ENCODE results near the gene CSKMT.
"Not testable (repeated sequence)": the region's sequence is repeated elsewhere in the genome, so short reads cannot be mapped to it uniquely, and the experiment has no call there.

Gene CSKMT

GRCh38 chr11:62645671-62645945 is 19.5 kb upstream of the CSKMT start:
- DNase-seq (ENCODE audit: insufficient read length, low spot score) (no peak), FAIRE-seq (peak; percentile 28)
- no peak for TF ChIP-seq POLR2A (IDR thresholded peaks at IDR 0.05; ENCODE audit: low read depth, low read length)

DNA sequence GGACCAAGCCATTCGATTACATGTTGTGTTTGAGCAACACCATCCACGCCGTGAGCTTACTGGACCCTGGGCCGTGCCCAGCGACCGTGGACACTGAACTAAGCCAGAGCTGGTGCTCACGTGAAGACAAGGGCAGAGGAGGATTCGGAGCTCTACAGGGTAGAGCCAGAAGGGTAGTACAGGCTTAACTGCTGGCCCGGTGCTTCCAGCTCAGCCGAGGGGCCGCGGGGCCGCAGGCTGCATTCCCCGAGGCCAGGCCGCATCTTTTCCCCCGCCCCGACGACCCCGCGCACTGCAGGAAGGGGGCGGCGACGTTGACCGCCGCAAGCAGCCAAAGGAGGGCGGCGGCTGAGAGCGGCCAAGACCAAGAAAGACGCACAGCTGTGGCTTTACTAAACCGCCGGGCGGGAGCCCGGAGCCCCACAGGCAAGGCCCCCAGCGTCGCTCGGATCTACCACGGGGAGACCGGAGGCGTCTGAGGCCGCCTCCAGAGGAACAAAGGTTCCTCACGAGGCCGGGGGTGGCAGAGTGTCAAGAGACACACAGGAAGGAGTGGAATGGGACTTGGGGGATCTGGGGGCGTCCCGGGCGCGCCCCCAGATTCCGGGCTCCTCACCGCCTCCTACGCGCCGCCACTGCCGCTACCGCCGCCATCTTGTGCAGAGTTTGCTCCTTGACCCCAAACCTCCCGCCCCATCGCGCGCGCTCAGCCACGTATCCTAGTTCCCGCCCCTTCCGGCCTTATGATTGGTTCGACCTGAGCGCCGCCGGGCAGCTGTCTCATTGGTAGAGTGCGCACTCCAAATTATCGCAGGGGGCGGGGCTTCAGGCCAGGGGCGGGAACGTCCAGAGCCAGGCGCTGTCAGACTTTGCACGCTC is 18.9 kb upstream of the CSKMT start, which contains the start of gene GANAB:
GANAB (minus strand) TSS at position 668 of the 879 bp plus-strand sequence; CDS start at position 654, 14 bp downstream.
- peak; percentile 100 for DNase-seq (ENCODE audit: insufficient read length, low spot score)
- FAIRE-seq = peak; percentile 94
- peak; percentile 92 for TF ChIP-seq TAF1 (IDR thresholded peaks at IDR 0.05; ENCODE audit: low read depth, low read length)
- peak; percentile 77 for TF ChIP-seq POU2F2 (IDR thresholded peaks at IDR 0.05; ENCODE audit: low read depth, low read length)
- no peak for TF ChIP-seq SPI1 (IDR thresholded peaks at IDR 0.05; ENCODE audit: low read depth, low read length)
- TF ChIP-seq POLR2AphosphoS5 (IDR thresholded peaks at IDR 0.05; ENCODE audit: low read depth, low read length) = peak; percentile 84
- TF ChIP-seq PAX5 (IDR thresholded peaks at IDR 0.05; ENCODE audit: insufficient read depth, low read length, severe bottlenecking) = peak; percentile 35
- peak; percentile 81 for TF ChIP-seq POLR2A (IDR thresholded peaks at IDR 0.05; ENCODE audit: low read depth, low read length)

DNA sequence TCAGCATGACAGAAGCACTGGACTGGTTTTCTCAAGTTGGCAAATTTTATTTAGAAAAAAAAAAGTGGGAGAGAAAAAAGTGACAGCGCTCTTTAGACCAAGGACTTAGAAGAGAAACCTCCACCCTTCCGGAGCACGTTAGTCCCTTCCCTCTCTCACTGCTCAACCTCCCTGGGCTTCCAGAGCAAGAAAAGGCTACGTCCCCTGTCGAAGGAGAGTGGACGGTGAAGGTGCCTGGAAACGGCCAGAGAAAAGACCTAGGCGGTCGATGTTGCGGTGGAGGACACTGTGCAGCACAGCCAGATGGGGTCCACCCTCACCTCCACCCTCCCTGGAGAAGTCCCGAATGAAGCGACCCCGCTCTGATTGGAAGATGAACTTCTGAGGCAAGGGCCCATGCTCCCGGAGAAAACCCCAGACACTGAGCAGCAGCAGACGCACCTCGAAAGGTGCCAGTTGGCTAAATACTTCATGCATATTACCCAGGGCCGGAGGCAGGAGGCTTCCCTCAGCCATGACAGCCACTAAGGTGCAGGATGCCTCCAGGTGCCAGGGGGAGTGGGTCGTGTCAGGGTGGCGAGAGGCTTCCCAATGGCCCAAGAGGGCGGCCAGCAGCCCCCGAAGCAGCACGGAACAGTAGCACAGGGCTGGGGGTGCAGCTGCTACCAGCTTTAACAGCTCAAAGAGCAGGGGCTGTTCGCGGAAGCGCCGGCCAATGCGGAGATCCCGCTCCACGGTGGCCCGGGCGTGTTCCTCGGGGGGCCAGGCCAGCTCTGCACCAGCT is 18.1 kb upstream of the CSKMT start:
- DNase-seq (ENCODE audit: insufficient read length, low spot score) (no peak), FAIRE-seq (no peak)
- no peak for TF ChIP-seq POLR2A (IDR thresholded peaks at IDR 0.05; ENCODE audit: low read depth, low read length)
- TF ChIP-seq TAF1 (IDR thresholded peaks at IDR 0.05; ENCODE audit: low read depth, low read length) = no peak
- TF ChIP-seq SPI1 (IDR thresholded peaks at IDR 0.05; ENCODE audit: low read depth, low read length) = no peak
- TF ChIP-seq PAX5 (IDR thresholded peaks at IDR 0.05; ENCODE audit: insufficient read depth, low read length, severe bottlenecking) = no peak
- TF ChIP-seq POU2F2 (IDR thresholded peaks at IDR 0.05; ENCODE audit: low read depth, low read length) = no peak
- no peak for TF ChIP-seq POLR2AphosphoS5 (IDR thresholded peaks at IDR 0.05; ENCODE audit: low read depth, low read length)

DNA sequence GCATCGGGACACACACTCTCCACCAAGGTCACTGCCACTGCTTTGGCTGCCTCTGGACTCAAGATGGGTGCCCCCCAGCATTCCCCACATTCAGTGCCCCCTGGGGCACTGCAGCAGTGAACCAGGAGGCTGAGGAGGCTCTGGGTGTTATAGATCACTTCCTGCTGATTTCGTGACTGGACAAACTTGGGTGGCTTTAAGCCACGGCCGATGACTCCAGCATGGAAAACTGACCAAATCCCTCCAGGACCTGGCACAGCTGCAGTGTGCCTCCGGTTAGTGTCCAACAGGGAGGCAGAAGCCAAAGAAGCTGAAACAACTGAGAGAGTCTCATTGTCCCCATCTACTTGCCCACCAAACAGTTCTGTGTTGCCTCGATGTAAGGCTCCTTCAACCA is 17.5 kb upstream of the CSKMT start:
- no peak for DNase-seq (ENCODE audit: insufficient read length, low spot score)
- TF ChIP-seq POLR2A (IDR thresholded peaks at IDR 0.05; ENCODE audit: low read depth, low read length) = peak; percentile 46; the same call in 1 of the 2 replicates
- no peak for TF ChIP-seq POU2F2 (IDR thresholded peaks at IDR 0.05; ENCODE audit: low read depth, low read length)
- no peak for FAIRE-seq

- FAIRE-seq (no peak), DNase-seq (ENCODE audit: insufficient read length, low spot score) (no peak)
- TF ChIP-seq PAX5 (IDR thresholded peaks at IDR 0.05; ENCODE audit: insufficient read depth, low read length, severe bottlenecking) = no peak
- TF ChIP-seq TAF1 (IDR thresholded peaks at IDR 0.05; ENCODE audit: low read depth, low read length) = no peak
- no peak for TF ChIP-seq POU2F2 (IDR thresholded peaks at IDR 0.05; ENCODE audit: low read depth, low read length)
- no peak for TF ChIP-seq POLR2A (IDR thresholded peaks at IDR 0.05; ENCODE audit: low read depth, low read length)
- no peak for TF ChIP-seq SPI1 (IDR thresholded peaks at IDR 0.05; ENCODE audit: low read depth, low read length)
- TF ChIP-seq POLR2AphosphoS5 (IDR thresholded peaks at IDR 0.05; ENCODE audit: low read depth, low read length) = no peak
Observed at GRCh38 chr11:62648185-62648966, 16.7 kb upstream of the CSKMT start.

- FAIRE-seq (no peak), DNase-seq (ENCODE audit: insufficient read length, low spot score) (no peak)
- no peak for TF ChIP-seq TAF1 (IDR thresholded peaks at IDR 0.05; ENCODE audit: low read depth, low read length)
- TF ChIP-seq SPI1 (IDR thresholded peaks at IDR 0.05; ENCODE audit: low read depth, low read length) = no peak
- TF ChIP-seq POU2F2 (IDR thresholded peaks at IDR 0.05; ENCODE audit: low read depth, low read length) = no peak
- no peak for TF ChIP-seq POLR2A (IDR thresholded peaks at IDR 0.05; ENCODE audit: low read depth, low read length)
- no peak for TF ChIP-seq PAX5 (IDR thresholded peaks at IDR 0.05; ENCODE audit: insufficient read depth, low read length, severe bottlenecking)
- no peak for TF ChIP-seq POLR2AphosphoS5 (IDR thresholded peaks at IDR 0.05; ENCODE audit: low read depth, low read length)
Observed at GRCh38 chr11:62648967-62649364, 16.1 kb upstream of the CSKMT start.

GRCh38 chr11:62649486-62649885 is 15.6 kb upstream of the CSKMT start:
- no peak for FAIRE-seq

DNA sequence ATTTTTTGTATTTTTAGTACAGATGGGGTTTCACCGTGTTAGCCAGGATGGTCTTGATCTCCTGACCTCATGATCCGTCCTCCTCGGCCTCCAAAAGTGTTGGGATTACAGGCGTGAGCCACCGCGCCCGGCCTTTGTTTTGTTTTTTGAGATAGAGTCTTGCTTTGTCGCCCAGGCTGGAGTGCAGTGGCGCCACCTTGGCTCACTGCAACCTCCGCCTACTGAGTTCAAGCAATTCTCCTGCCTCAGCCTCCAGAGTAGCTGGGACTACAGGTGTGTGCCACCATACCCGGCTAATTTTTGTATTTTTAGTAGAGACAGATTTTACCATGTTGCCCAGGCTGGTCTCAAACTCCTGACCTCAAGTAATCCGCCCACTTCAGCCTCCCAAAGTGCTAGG is 14.8 kb upstream of the CSKMT start:
- DNase-seq (ENCODE audit: insufficient read length, low spot score); FAIRE-seq: not testable (repeated sequence)

More at GRCh38 chr11:62649486-62649885, 15.6 kb upstream of the CSKMT start:
- no peak for DNase-seq (ENCODE audit: insufficient read length, low spot score)
- no peak for TF ChIP-seq POLR2A (IDR thresholded peaks at IDR 0.05; ENCODE audit: low read depth, low read length)
- TF ChIP-seq PAX5 (IDR thresholded peaks at IDR 0.05; ENCODE audit: insufficient read depth, low read length, severe bottlenecking) = no peak
- no peak for TF ChIP-seq TAF1 (IDR thresholded peaks at IDR 0.05; ENCODE audit: low read depth, low read length)
- TF ChIP-seq POU2F2 (IDR thresholded peaks at IDR 0.05; ENCODE audit: low read depth, low read length) = no peak
- no peak for TF ChIP-seq SPI1 (IDR thresholded peaks at IDR 0.05; ENCODE audit: low read depth, low read length)
- no peak for TF ChIP-seq POLR2AphosphoS5 (IDR thresholded peaks at IDR 0.05; ENCODE audit: low read depth, low read length)

DNA sequence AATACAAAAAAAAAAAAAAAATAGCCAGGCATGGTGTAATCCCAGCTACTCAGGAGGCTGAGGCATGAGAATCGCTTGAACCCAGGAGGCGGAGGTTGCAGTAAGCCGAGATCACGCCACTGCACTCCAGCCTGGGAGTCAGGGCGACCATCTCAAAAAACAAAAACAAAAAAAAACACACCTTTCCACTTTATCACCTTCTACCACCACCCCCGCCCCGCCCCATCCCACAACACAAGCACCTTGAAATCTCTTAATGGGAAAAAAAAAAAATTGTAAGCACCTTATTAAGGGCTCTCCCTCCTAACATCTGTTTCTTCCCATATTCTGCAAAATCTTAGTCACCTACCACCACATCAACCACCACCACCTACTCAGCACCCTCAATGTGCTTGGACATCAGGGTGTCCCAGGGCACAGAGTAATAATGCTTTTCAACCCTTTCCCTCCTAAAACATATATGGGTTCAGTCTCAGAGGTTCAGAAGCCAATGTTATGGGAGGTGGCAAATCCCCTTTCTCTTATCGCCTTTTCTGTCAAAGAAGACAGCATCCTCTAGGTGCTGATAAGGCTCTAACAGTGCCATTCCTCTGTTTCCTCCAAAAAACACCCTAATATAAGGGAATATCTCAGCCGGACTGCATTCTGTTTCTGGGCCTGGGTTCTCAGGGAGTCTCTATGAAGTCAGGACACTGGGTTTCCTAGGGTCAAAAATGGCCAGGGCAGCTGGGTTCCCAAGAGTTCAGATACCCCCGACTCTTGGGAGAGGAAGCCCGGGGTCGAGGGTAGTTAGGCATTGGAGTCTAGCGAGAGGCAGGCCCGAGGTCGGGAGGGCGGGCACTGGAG is 12.7 kb upstream of the CSKMT start:
- TF ChIP-seq POLR2A (IDR thresholded peaks at IDR 0.05; ENCODE audit: low read depth, low read length) (no peak), POU2F2 (IDR thresholded peaks at IDR 0.05; ENCODE audit: low read depth, low read length) (no peak), POLR2AphosphoS5 (IDR thresholded peaks at IDR 0.05; ENCODE audit: low read depth, low read length) (no peak), TAF1 (IDR thresholded peaks at IDR 0.05; ENCODE audit: low read depth, low read length) (no peak), SPI1 (IDR thresholded peaks at IDR 0.05; ENCODE audit: low read depth, low read length) (no peak), PAX5 (IDR thresholded peaks at IDR 0.05; ENCODE audit: insufficient read depth, low read length, severe bottlenecking) (no peak)
- FAIRE-seq (no peak), DNase-seq (ENCODE audit: insufficient read length, low spot score) (no peak)
